ENCODE results near the gene PCGF6.

PCGF6 gene

GRCh38 chr10:103254538-103255325 lies 96.2 kb downstream of the PCGF6 start:
- no peak for DNase-seq

- DNase-seq: no peak
Measured at GRCh38 chr10:103254113-103254512, 96.8 kb downstream of the PCGF6 start.
